Progenitor cell of endocrine pancreas (in vitro differentiated cells): ENCODE results near the gene MACC1. TPM values are rescaled to one million over a fixed set of nuclear protein-coding genes. Genes with fewer than 3 reads are reported as not detected.

ENCODE experiments used
- DNase-seq: peaks from one replicate; pipeline ENCODE4 v3.0.0; 2021; ENCODE audit warnings: low spot score; ENCODE audit not compliant: unreplicated experiment
- H3K27ac Mint-ChIP-seq: 2 replicates; pipeline ENCODE4 v1.8.0; 2021; ENCODE audit warnings: mild to moderate bottlenecking, moderate library complexity, mixed read lengths
- H3K27me3 Mint-ChIP-seq: 2 replicates; pipeline ENCODE4 v1.8.0; 2021; ENCODE audit warnings: mixed read lengths
- H3K36me3 Mint-ChIP-seq: 2 replicates; pipeline ENCODE4 v1.8.0; 2022; ENCODE audit warnings: mixed read lengths; ENCODE audit not compliant: insufficient read depth
- H3K4me1 Mint-ChIP-seq: 2 replicates; pipeline ENCODE4 v1.8.0; 2021; ENCODE audit warnings: low read depth, mixed read lengths
- H3K4me3 Mint-ChIP-seq: 2 replicates; pipeline ENCODE4 v1.8.0; 2021; ENCODE audit warnings: low read depth, mild to moderate bottlenecking, moderate library complexity, mixed read lengths
- H3K9me3 Mint-ChIP-seq: 2 replicates; pipeline ENCODE4 v1.8.0; 2021; ENCODE audit warnings: low read depth, mixed read lengths
- CTCF ChIP-seq: fragments of 200-600 bp; sonication (generic); IDR thresholded peaks from one replicate; pipeline ENCODE4 v1.5.0; 2021; ENCODE audit warnings: antibody characterized with exemption, mild to moderate bottlenecking; ENCODE audit not compliant: unreplicated experiment
- total RNA-seq: library from RNA; stranded (reverse); gene quantifications from 2 replicates; pipeline ENCODE4 v1.2.1, GENCODE V29; 2021

The MACC1 gene
- total RNA-seq, 1 donor from 2014 or later = 16.1 TPM

DNA sequence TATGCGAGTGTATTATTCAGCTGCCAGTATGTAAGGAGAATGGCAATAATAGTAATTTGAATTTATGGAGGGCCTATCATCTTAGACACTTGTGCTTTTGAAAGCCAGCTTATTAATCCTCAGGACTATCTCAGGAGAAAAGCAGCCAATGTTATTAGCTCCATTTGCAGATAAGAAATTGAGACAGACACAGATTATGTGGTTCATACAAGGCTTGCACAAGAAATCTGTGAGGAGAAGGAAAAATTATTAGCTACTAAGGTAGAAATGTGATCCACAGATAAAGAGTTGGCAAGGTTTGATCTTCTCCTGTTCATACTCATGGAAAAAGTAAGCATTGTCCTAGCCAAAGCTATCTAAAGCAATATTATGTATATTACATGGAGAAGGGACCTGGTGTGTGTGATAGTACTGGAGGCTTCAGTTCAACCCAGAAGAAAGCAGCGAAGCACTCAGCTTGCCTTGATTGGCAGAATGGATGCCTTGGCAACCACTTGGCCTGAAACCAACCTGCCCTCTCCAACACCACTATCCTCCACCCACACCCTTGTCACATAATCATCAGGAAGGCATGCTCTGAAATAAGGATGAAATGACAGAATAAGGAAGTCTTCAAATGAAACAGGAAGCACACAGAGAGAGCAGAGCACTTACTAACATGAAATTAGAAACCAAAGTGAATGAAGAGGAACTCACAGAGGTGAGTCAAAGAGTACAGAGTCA is 18.0 kb downstream of the MACC1 start:
- peaks cover 35% of the 10 kb centered on the region for H3K4me1 Mint-ChIP-seq
- no peak for DNase-seq
- no peak for TF ChIP-seq CTCF
- H3K4me3 Mint-ChIP-seq = no peak overlapping the region
- H3K27me3 Mint-ChIP-seq = no peaks in the 10 kb centered on the region
- H3K27ac Mint-ChIP-seq = peak overlapping the region; percentile 2
- H3K9me3 Mint-ChIP-seq = peaks cover 6% of the 10 kb centered on the region
- H3K36me3 Mint-ChIP-seq = peaks cover 6% of the 10 kb centered on the region

DNA sequence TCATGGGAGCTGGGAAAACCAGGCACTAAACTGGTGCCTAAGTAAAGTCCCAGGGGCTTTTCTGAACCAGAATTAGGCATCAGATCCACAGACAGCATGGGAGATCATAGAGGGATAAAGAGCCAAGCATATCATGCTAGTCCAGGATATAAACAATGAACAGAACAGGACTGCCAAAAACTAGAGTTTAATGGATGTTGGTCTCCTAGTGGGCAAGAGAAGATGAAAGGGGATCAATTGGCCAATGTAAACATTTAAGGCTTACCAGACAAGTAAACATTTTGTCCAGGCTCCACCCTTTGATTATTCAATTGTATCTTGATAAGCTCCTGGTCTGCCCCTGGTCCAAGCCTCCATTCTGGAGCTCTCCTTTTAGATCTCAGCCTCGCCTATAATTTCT is 18.9 kb downstream of the MACC1 start:
- peaks cover 4% of the 10 kb centered on the region for H3K36me3 Mint-ChIP-seq
- no peak overlapping the region for H3K4me3 Mint-ChIP-seq
- no peak for DNase-seq
- no peaks in the 10 kb centered on the region for H3K27me3 Mint-ChIP-seq
- peaks cover 38% of the 10 kb centered on the region for H3K4me1 Mint-ChIP-seq
- peak overlapping the region; percentile 29 for H3K27ac Mint-ChIP-seq
- TF ChIP-seq CTCF = no peak
- H3K9me3 Mint-ChIP-seq = peaks cover 6% of the 10 kb centered on the region

DNA sequence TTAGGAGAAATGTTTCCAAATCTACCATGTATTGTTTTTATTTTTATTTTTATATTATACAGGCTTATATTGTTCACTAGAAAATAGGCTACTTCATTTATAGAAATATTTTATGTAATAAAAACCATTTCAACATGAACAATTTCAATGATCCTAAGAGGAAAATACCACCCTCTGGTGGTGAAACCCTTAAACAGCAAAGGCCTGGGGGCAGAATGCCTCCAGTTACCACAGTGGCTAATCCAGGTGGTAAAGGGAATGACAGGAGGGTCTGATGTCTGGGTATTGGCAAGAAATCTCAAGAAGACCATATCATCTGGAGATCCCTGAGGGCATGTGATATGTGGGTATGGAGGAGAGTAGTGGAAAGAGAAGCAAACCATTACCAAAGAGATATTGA is 19.3 kb downstream of the MACC1 start:
- DNase-seq = no peak
- H3K4me1 Mint-ChIP-seq = peaks cover 38% of the 10 kb centered on the region
- no peak overlapping the region for H3K4me3 Mint-ChIP-seq
- peaks cover 6% of the 10 kb centered on the region for H3K9me3 Mint-ChIP-seq
- H3K27me3 Mint-ChIP-seq = no peaks in the 10 kb centered on the region
- peaks cover 4% of the 10 kb centered on the region for H3K36me3 Mint-ChIP-seq
- TF ChIP-seq CTCF = peak; percentile 54
- H3K27ac Mint-ChIP-seq = peak overlapping the region; percentile 29

DNA sequence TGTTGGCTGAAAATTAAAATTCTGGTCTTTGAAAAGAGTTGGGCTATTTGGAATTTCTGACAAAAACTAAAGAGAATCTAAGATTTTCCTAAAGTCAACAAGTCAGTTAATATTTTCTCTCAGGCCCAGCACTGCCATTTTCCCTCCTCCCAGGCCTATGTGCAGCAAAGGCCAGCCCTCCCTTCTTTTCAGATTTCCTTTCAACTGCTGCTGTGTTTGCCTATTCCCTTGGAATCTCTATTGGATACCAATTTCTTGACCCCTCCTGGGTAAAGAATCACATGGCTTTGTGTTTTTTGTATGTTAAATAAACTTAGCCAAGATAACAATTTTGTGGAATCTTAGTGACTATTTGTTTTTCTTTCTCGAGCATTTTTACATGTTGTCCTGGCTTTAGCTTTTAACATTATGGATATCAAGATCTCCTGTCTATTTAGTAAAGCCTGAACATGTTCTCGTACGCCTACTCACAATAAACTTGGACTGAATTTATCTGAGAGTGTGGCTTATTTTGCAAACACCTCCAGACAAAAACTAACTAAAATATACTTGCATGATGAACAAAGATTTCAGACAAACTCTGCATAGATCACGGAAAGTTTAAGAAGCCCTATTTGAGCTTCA is 19.9 kb downstream of the MACC1 start:
- Mint-ChIP-seq H3K27me3 (no peaks in the 10 kb centered on the region), H3K4me1 (peaks cover 38% of the 10 kb centered on the region), H3K27ac (peak overlapping the region; percentile 84), H3K9me3 (peaks cover 6% of the 10 kb centered on the region), H3K4me3 (no peak overlapping the region), H3K36me3 (peaks cover 4% of the 10 kb centered on the region)
- TF ChIP-seq CTCF = no peak
- DNase-seq = no peak

DNA sequence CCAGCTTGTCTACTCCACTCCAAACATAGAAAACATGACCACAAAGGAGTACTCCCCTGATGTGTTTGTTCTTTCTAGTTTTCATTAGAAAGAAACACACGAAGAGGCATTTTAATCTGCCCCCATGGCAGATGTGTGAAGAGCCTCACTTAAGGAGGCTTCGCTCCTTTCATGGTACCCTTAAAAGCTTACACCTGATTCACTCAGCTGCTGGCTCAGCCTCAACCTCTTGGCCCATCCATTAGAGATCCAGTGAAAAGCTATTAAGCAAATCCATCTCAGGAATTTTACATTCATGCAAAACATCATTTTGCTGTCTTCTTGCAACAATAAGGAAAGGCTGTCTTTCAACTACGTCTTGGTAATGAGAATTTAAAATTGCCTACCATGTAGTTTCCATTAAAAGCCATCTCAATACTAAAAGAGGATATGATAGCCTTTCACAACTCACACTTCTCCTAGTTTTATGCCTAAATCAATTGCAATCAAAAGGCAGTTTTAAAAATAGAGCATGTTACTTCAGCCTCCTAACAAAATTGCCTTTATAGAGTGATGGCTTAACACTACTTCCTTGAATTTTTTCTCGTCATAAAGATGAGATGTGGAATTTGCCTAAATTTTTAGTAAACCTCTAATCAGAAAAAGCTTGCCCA is 22.7 kb downstream of the MACC1 start:
- Mint-ChIP-seq H3K4me3 (no peak overlapping the region), H3K36me3 (peaks cover 13% of the 10 kb centered on the region), H3K9me3 (peaks cover 10% of the 10 kb centered on the region), H3K4me1 (peaks cover 37% of the 10 kb centered on the region), H3K27me3 (no peaks in the 10 kb centered on the region), H3K27ac (no peak overlapping the region)
- no peak for TF ChIP-seq CTCF
- no peak for DNase-seq
